Ascending aorta (tissue), 2 donors: Measurements from ENCODE around the gene CBLN3. TPM values are rescaled to one million over a fixed set of nuclear protein-coding genes. Genes with fewer than 3 reads are reported as not detected.

Source experiments
- DNase-seq, 2 donors: peaks; one replicate each; pipeline ENCODE4 v3.0.0-alpha.2; 2019; ENCODE audit warnings: low spot score in 2 of 2
- H3K27ac ChIP-seq, 2 donors: fragments of 200-600 bp; sonication (generic); one replicate each; pipeline ENCODE4 v1.5.1; 2016 to 2017; ENCODE audit warnings: mild to moderate bottlenecking in 1 of 2
- H3K27me3 ChIP-seq: fragments of 200-600 bp; sonication (generic); one replicate; pipeline ENCODE4 v1.5.1; 2017
- H3K36me3 ChIP-seq, 2 donors: fragments of 200-600 bp; sonication (generic); one replicate each; pipeline ENCODE4 v1.5.1; 2016
- H3K4me1 ChIP-seq, 2 donors: fragments of 200-600 bp; sonication (generic); one replicate each; pipeline ENCODE4 v1.5.1; 2016 to 2017; ENCODE audit warnings: mild to moderate bottlenecking in 1 of 2
- H3K4me3 ChIP-seq, 2 donors: fragments of 200-600 bp; sonication (generic); one replicate each; pipeline ENCODE4 v1.5.1; 2016 to 2017; ENCODE audit warnings: mild to moderate bottlenecking in 1 of 2
- H3K9me3 ChIP-seq, 2 donors: fragments of 200-600 bp; sonication (generic); one replicate each; pipeline ENCODE4 v1.5.1; 2016
- CTCF ChIP-seq, 3 experiments: fragments of 200-600 bp in 2 of 3; fragments of 450-650 bp in 1 of 3; sonication (generic) in 2 of 3; IDR thresholded peaks; one replicate each; pipeline ENCODE4 v1.5.1; 2016 to 2019; ENCODE audit warnings: antibody characterized with exemption in 3 of 3, mild to moderate bottlenecking in 1 of 3, moderate library complexity in 1 of 3
- intact Hi-C: fragments of 100-400 bp; cut with DNase I; formaldehyde crosslinking; loops from one replicate; pipeline ENCODE4 v1.15.1; 2023
- total RNA-seq: library from RNA; depleted of rRNA; stranded (reverse); fragments of >200 nt; gene quantifications from one replicate; pipeline ENCODE4 v1.1.0, GENCODE V29; 2016

The CBLN3 gene
- total RNA-seq, 1 donor from 2014 or later, result 2.2 TPM

GRCh38 chr14:24395609-24396582, 33.6 kb downstream of the CBLN3 start:
- no peak for DNase-seq
- H3K4me3 ChIP-seq, result no peak overlapping the region
- no peaks in the 10 kb centered on the region for H3K9me3 ChIP-seq
- no peaks in the 10 kb centered on the region for H3K27me3 ChIP-seq
- H3K4me1 ChIP-seq, result peaks cover 2 to 8% of the 10 kb centered on the region in 2 donors
- no peak overlapping the region for H3K27ac ChIP-seq
- no peak for TF ChIP-seq CTCF (IDR thresholded peaks at IDR 0.05)
- intact Hi-C loops, result no loop called here
- no peaks in the 10 kb centered on the region for H3K36me3 ChIP-seq

- no peak for TF ChIP-seq CTCF (IDR thresholded peaks at IDR 0.05)
- intact Hi-C loops, result no loop called here
- H3K36me3 ChIP-seq, result no peaks in the 10 kb centered on the region
- peaks cover 0 to 3% of the 10 kb centered on the region in 2 donors for H3K4me1 ChIP-seq
- H3K27ac ChIP-seq, result no peak overlapping the region
- DNase-seq, result no peak
- no peak overlapping the region for H3K4me3 ChIP-seq
- H3K27me3 ChIP-seq, result no peaks in the 10 kb centered on the region
- H3K9me3 ChIP-seq, result no peaks in the 10 kb centered on the region
Measured at GRCh38 chr14:24394275-24394674, 35.2 kb downstream of the CBLN3 start.

GRCh38 chr14:24392325-24393091, 37.0 kb downstream of the CBLN3 start:
- Histone ChIP-seq H3K27ac (no peak overlapping the region), H3K27me3 (no peaks in the 10 kb centered on the region), H3K9me3 (no peaks in the 10 kb centered on the region), H3K4me1 (no peaks in the 10 kb centered on the region), H3K4me3 (no peak overlapping the region), H3K36me3 (no peaks in the 10 kb centered on the region)
- no peak for TF ChIP-seq CTCF (IDR thresholded peaks at IDR 0.05)
- DNase-seq, result no peak
- intact Hi-C loops, result no loop called here

GRCh38 chr14:24390701-24391468, 38.6 kb downstream of the CBLN3 start:
- H3K27me3 ChIP-seq, result no peaks in the 10 kb centered on the region
- no peak overlapping the region for H3K27ac ChIP-seq
- H3K4me3 ChIP-seq, result no peak overlapping the region
- no peak for DNase-seq
- TF ChIP-seq CTCF (IDR thresholded peaks at IDR 0.05), result no peak
- no peaks in the 10 kb centered on the region for H3K9me3 ChIP-seq
- intact Hi-C loops, result no loop called here
- H3K4me1 ChIP-seq, result no peaks in the 10 kb centered on the region
- H3K36me3 ChIP-seq, result no peaks in the 10 kb centered on the region

GRCh38 chr14:24389226-24389848, 40.1 kb downstream of the CBLN3 start:
- H3K4me3 ChIP-seq, result no peak overlapping the region
- H3K27me3 ChIP-seq, result no peaks in the 10 kb centered on the region
- intact Hi-C loops, result no loop called here
- no peak for DNase-seq
- no peaks in the 10 kb centered on the region for H3K4me1 ChIP-seq
- H3K27ac ChIP-seq, result no peak overlapping the region
- no peaks in the 10 kb centered on the region for H3K9me3 ChIP-seq
- no peaks in the 10 kb centered on the region for H3K36me3 ChIP-seq
- TF ChIP-seq CTCF (IDR thresholded peaks at IDR 0.05), result no peak
